GM15510 (cell line): ENCODE results near the gene TTLL8.

Source experiments
- POLR2A ChIP-seq: IDR thresholded peaks from 3 replicates; pipeline ENCODE4 v1.6.1; 2011; ENCODE audit warnings: borderline replicate concordance; ENCODE audit not compliant: insufficient read length; ENCODE audit errors: extremely low read depth

TTLL8 gene

GRCh38 chr22:49968831-49969661 is 89.1 kb downstream of the TTLL8 start:
- no peak for TF ChIP-seq POLR2A
